NCI-H748 treated with DMSO at 0.1 percent for 48 hours (cell line): ENCODE results near the gene DNMT3B.
A peak's percentile ranks its signal among the peaks of the same experiment; 100 is the strongest.
"Not testable (repeated sequence)": the region's sequence is repeated elsewhere in the genome, so short reads cannot be mapped to it uniquely, and the experiment has no call there.

Source experiments
- DNase-seq: peaks from one replicate; lab custom pipeline; 2025; lab: John Stamatoyannopoulos, UW

The DNMT3B gene

GRCh38 chr20:32761831-32762753 lies at the start of gene DNMT3B:
TSS of gene DNMT3B (plus strand) at chr20:32762385. CDS start at chr20:32780324, 17,939 bp downstream.
- peak; percentile 42 for DNase-seq

GRCh38 chr20:32718749-32719348 lies 43.3 kb upstream of the DNMT3B start:
- no peak for DNase-seq

GRCh38 chr20:32727683-32728082 lies 34.5 kb upstream of the DNMT3B start:
- no peak for DNase-seq

GRCh38 chr20:32728435-32728834 lies 33.8 kb upstream of the DNMT3B start:
- not testable (repeated sequence) for DNase-seq

DNA sequence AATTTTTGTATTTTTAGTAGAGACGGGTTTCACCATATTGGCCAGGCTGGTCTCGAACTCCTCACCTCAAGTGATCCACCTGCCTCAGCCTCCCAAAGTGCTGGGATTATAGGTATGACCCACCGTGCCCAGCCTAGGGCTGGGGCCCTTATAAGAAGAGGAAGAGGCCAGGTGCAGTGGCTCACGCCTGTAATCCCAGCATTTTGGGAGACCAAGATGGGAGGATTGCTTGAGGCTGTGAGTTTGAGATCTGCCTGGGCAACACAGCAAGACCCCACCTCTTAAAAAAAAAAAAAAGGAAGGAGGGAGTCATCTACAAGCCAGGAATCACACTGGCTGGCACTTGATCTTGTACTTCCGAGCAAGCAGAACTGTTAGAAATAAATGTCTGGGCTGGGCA lies 32.9 kb upstream of the DNMT3B start:
- not testable (repeated sequence) for DNase-seq

DNA sequence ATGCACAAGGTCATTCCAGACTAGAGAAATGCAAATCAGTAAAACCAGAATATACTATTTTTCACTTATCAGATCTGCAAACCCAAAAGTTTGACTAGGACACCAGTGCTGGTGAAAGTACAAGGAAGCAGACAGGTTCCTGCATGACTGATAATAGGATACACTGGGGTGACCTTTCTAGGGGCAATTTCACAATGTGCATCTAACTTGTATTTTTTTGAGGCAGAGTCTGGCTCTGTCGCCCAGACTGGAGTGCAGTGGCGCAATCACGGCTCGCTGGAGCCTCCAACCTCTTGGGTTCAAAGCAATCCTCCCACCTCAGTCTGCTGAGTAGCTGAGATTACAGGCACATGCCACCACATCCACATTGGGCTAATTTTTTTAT lies 30.3 kb upstream of the DNMT3B start:
- no peak for DNase-seq

GRCh38 chr20:32737371-32738223 lies 24.6 kb upstream of the DNMT3B start:
- DNase-seq: no peak

- DNase-seq: no peak
These were observed 21.0 kb upstream of the DNMT3B start for GRCh38 chr20:32741151-32741550.

- no peak for DNase-seq
These were observed 19.6 kb upstream of the DNMT3B start for GRCh38 chr20:32742322-32743236.

GRCh38 chr20:32743237-32744112 lies 18.7 kb upstream of the DNMT3B start, which contains the start of gene COMMD7:
TSS of gene COMMD7 (minus strand) at chr20:32743467. CDS start at chr20:32743391, 76 bp downstream.
- DNase-seq: peak; percentile 36

GRCh38 chr20:32749914-32750637 lies 12.1 kb upstream of the DNMT3B start:
- no peak for DNase-seq

DNA sequence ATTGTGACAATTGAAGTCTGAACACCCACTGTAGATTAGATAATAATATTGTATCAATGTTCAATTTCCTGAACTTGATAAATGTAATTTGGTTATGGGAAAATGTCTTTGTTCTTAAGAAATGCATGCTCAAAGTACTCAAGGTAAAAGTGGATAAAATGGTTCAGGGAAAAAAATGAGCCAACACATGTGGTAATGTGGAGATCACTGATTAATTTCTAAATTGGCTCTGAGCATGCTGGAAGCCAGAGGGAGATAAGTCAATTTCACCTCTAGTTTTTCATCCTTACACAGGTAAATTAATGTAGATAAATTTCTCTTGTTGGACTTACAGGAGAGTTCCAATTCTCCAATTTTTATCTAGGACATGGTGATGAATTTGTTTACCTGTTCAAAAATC lies 10.9 kb upstream of the DNMT3B start:
- no peak for DNase-seq

DNA sequence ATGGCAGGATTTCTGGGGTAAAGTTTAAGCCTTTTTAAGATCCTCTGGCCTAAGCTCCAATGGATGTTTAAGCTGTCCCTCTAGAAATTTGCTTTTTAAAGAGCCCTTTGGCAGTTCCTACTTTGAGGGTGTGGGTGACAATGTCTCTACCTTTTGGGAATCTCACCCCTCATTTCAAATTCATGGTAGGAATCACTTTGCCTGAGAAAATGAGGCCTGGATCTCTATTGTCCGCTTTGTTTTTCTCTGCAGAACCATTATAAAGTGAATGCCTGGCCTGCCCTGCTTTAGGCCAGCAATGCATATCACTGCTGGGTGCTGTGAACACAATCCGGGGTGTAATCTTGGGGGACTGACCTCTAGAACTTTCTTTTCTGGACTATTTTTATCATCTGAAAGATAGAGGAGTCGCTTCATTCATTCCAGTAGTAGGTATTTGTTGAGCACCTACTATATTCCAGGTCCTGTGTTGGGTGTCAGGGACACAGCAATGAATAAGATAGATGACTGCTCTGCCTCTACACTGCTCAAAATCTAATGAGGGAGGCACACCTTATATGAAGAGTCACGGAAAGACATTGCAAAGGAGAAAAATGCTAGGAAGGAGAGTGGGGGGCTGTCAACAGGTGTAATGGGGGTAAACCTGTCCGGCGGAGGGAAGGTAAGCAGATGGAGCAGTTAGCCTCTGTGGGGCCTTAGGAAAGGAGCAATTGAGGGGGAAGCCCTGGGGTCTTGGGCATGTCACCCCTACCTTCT lies 10.3 kb upstream of the DNMT3B start:
- no peak for DNase-seq

DNA sequence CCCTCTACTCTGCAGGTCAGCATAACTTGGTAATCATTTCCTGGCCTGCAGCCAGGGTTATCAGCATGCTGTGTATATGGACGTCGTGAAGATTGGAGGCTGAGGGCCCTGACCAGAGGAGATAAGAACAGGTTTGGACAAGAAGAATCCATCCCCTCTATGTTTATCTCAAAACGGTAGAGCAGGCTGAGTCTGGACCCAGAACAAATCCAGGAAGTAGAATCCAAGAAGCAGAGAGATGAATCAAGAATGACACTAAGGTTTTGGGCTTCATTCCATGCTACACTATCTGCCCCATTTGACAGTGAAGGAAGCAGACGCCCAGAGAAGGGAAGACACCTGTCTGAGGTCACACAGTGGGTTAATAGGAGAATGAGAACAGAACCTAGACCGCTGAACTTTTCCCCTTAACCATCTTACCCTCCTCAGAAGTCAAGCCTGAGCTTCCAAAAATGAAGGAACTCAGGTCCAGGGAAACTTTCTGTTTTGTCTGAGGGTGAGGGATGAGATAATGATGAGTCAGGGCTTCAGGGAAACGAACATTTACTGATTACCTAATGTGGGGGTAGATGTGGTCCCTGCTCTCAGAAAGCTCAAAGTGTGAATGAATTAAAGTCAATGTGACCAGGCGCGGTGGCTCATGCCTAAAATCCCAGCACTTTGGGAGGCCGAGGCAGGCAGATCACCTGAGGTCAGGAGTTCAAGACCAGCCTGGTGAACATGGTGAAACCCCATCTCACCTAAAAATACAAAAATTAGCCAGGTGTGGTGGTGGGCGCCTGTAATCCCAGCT lies 9.5 kb upstream of the DNMT3B start:
- DNase-seq: no peak

DNA sequence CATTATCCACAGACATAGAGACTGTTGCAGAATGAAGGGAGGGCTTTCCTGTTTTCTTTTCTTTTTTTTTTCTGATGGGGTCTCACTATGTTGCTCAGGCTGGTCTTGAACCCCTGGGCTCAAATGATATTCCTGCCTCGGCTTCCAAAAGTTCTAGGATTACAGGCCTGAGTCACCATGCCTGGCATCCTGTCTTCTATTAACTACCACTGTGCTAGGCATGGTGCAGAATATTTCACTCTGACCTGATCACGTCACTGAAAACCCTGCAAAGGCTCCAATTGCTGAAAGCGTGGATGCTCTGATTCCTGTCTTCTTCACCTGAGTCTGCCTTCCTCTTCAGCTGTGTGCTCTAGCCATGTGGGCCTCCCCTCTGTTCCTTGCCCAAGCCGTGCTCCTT lies 8.5 kb upstream of the DNMT3B start:
- no peak for DNase-seq

GRCh38 chr20:32756156-32756555 lies 6.0 kb upstream of the DNMT3B start:
- DNase-seq: no peak

GRCh38 chr20:32761417-32761830 lies 761 bp upstream of the DNMT3B start:
- DNase-seq: no peak

GRCh38 chr20:32762754-32763201 lies 593 bp downstream of the DNMT3B start:
- DNase-seq: no peak
